Subcutaneous adipose tissue (tissue), 4 donors: ENCODE measurements around the gene HOMEZ. TPM values are rescaled to one million over a fixed set of nuclear protein-coding genes. Genes with fewer than 3 reads are reported as not detected.

ENCODE experiments used
- CTCF ChIP-seq: fragments of 450-650 bp; IDR thresholded peaks from one replicate; pipeline ENCODE4 v1.5.1; 2016; ENCODE audit warnings: low read depth, mild to moderate bottlenecking, control low read depth, antibody characterized with exemption, moderate library complexity
- total RNA-seq, 4 donors: library from RNA; depleted of rRNA; stranded (reverse); fragments of >200 nt; gene quantifications; one replicate each; pipeline ENCODE4 v1.1.0, GENCODE V29; 2016

HOMEZ gene
- total RNA-seq, 4 donors from 2014 or later = 5.4 to 11.1 (median 7.4) TPM

GRCh38 chr14:23252006-23252405, 33.9 kb downstream of the HOMEZ start:
- TF ChIP-seq CTCF = no peak

GRCh38 chr14:23249824-23250223, 36.1 kb downstream of the HOMEZ start:
- no peak for TF ChIP-seq CTCF

GRCh38 chr14:23248601-23249000, 37.3 kb downstream of the HOMEZ start:
- no peak for TF ChIP-seq CTCF

GRCh38 chr14:23245282-23245681, 40.6 kb downstream of the HOMEZ start:
- TF ChIP-seq CTCF = no peak

GRCh38 chr14:23243066-23243465, 42.9 kb downstream of the HOMEZ start:
- TF ChIP-seq CTCF = no peak

GRCh38 chr14:23242076-23242475, 43.9 kb downstream of the HOMEZ start:
- TF ChIP-seq CTCF = no peak

- TF ChIP-seq CTCF = no peak
These were observed 45.3 kb downstream of the HOMEZ start for GRCh38 chr14:23240661-23241060.
